HG03575 (cell line): ENCODE data around the gene H1-8.
"Not testable (repeated sequence)": the region's sequence is repeated elsewhere in the genome, so short reads cannot be mapped to it uniquely, and the experiment has no call there.

Experiments
- ATAC-seq: cut with Tn5 transposase; IDR thresholded peaks from one replicate; pipeline ENCODE4 v1.9.1; 2021; ENCODE audit not compliant: unreplicated experiment, insufficient number of reproducible peaks, low FRiP score; ENCODE audit errors: extremely low read depth

The H1-8 gene

GRCh38 chr3:129530251-129530791 lies 12.7 kb upstream of the H1-8 start:
- no peak for ATAC-seq

DNA sequence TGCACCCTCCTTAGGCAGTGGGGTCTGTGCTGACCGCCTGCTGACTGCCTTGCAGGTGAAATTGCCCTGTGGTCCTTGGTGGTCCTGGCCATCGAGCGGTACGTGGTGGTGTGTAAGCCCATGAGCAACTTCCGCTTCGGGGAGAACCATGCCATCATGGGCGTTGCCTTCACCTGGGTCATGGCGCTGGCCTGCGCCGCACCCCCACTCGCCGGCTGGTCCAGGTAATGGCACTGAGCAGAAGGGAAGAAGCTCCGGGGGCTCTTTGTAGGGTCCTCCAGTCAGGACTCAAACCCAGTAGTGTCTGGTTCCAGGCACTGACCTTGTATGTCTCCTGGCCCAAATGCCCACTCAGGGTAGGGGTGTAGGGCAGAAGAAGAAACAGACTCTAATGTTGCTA lies 12.2 kb upstream of the H1-8 start:
- ATAC-seq = no peak

DNA sequence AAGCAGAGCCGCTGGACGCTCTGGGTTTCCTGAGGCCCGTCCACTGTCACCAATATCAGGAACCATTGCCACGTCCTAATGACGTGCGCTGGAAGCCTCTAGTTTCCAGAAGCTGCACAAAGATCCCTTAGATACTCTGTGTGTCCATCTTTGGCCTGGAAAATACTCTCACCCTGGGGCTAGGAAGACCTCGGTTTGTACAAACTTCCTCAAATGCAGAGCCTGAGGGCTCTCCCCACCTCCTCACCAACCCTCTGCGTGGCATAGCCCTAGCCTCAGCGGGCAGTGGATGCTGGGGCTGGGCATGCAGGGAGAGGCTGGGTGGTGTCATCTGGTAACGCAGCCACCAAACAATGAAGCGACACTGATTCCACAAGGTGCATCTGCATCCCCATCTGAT lies 11.3 kb upstream of the H1-8 start:
- no peak for ATAC-seq

DNA sequence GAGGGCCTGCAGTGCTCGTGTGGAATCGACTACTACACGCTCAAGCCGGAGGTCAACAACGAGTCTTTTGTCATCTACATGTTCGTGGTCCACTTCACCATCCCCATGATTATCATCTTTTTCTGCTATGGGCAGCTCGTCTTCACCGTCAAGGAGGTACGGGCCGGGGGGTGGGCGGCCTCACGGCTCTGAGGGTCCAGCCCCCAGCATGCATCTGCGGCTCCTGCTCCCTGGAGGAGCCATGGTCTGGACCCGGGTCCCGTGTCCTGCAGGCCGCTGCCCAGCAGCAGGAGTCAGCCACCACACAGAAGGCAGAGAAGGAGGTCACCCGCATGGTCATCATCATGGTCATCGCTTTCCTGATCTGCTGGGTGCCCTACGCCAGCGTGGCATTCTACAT lies 10.7 kb upstream of the H1-8 start:
- no peak for ATAC-seq

- no peak for ATAC-seq
These were observed 9.6 kb upstream of the H1-8 start for GRCh38 chr3:129533406-129533805.

DNA sequence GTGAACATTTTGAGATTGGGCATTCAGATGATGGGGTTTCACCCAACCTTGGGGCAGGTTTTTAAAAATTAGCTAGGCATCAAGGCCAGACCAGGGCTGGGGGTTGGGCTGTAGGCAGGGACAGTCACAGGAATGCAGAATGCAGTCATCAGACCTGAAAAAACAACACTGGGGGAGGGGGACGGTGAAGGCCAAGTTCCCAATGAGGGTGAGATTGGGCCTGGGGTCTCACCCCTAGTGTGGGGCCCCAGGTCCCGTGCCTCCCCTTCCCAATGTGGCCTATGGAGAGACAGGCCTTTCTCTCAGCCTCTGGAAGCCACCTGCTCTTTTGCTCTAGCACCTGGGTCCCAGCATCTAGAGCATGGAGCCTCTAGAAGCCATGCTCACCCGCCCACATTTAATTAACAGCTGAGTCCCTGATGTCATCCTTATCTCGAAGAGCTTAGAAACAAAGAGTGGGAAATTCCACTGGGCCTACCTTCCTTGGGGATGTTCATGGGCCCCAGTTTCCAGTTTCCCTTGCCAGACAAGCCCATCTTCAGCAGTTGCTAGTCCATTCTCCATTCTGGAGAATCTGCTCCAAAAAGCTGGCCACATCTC lies 8.4 kb upstream of the H1-8 start:
- ATAC-seq = no peak

DNA sequence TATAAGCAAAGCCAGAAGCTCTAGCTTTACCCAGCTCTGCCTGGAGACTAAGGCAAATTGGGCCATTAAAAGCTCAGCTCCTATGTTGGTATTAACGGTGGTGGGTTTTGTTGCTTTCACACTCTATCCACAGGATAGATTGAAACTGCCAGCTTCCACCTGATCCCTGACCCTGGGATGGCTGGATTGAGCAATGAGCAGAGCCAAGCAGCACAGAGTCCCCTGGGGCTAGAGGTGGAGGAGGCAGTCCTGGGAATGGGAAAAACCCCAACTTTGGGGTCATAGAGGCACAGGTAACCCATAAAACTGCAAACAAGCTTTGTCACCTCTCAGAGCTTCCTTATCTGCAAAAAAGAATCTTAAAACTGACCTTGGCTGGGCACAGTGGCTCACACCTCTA lies 7.9 kb upstream of the H1-8 start:
- ATAC-seq = no peak

- no peak for ATAC-seq
These were observed 6.7 kb upstream of the H1-8 start for GRCh38 chr3:129536374-129536667.

- ATAC-seq = no peak
These were observed 6.2 kb upstream of the H1-8 start for GRCh38 chr3:129536804-129537203.

- ATAC-seq = no peak
These were observed 3.8 kb upstream of the H1-8 start for GRCh38 chr3:129539206-129539605.

- ATAC-seq = no peak
These were observed 2.0 kb upstream of the H1-8 start for GRCh38 chr3:129540776-129541516.

DNA sequence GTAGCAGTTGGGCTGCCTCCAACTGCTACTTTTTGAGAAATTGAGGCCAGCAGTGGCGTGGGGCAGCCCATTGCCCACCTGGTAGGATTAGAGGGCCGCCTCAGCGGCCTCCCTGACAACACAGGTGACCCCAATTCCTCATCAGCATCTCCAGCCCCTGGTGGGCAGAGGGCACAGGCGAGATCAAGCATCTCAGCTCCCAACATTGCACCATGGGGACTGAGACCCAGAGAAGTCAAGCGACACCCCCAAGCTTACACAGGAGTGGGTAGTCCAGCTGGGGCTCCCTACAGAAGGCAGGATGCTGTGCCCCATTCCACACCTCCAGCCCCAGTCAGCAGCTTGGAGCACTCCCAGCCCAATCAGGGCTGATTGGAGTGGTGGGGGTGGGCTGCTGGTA lies 228 bp upstream of the H1-8 start:
- no peak for ATAC-seq

- no peak for ATAC-seq
These were observed 1.0 kb downstream of the H1-8 start for GRCh38 chr3:129543999-129544398.

- ATAC-seq = not testable (repeated sequence)
These were observed 3.0 kb downstream of the H1-8 start for GRCh38 chr3:129545951-129546350.

DNA sequence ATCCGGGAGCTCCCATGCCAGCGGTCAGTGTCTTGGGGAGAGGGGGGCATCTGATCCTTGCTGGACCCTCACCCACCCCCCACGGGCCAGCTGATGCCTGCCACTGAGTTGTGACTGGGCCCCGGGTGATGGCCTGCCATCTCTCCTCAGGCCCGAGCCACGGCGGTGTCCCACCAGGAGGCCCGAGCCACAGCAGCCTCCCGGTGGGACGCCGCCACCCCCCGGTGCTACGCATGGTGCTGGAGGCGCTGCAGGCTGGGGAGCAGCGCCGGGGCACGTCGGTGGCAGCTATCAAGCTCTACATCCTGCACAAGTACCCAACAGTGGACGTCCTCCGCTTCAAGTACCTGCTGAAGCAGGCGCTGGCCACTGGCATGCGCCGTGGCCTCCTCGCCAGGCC lies 4.3 kb downstream of the H1-8 start:
- no peak for ATAC-seq

GRCh38 chr3:129548104-129548965 lies 5.4 kb downstream of the H1-8 start:
- no peak for ATAC-seq

DNA sequence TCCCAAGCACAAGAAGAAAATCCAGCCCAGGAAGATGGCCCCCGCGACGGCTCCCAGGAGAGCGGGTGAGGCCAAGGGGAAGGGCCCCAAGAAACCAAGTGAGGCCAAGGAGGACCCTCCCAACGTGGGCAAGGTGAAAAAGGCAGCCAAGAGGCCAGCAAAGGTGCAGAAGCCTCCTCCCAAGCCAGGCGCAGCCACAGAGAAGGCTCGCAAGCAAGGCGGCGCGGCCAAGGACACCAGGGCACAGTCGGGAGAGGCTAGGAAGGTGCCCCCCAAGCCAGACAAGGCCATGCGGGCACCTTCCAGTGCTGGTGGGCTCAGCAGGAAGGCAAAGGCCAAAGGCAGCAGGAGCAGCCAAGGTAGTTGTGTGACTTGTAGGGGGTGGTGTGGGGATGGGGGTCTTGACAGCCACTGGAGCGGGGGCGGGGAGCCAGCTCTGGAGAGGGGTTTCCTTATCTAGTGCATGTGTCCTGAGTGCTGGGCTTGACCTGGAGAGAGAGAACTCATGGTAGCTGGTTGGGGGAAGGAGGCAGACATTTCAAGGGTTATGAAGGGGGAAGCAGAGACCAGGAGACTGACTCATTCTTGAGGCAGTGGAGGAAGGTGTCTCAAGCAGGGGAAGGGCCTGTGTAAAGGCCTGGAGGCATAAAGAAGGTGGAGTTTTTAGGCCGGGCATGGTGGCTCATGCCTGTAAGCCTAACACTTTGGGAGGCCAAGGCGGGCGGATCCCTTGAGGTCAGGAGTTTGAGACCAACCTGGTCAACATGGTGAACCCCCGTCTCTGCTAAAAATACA lies 6.2 kb downstream of the H1-8 start:
- ATAC-seq = no peak

GRCh38 chr3:129549805-129550204 lies 6.8 kb downstream of the H1-8 start:
- ATAC-seq = no peak
